ENCODE measurements around the gene ANKDD1B. TPM values are rescaled to one million over a fixed set of nuclear protein-coding genes. Genes with fewer than 3 reads are reported as not detected.
"Not testable (repeated sequence)": the region's sequence is repeated elsewhere in the genome, so short reads cannot be mapped to it uniquely, and the experiment has no call there.

ANKDD1B gene
- total RNA-seq, result not detected

GRCh38 chr5:75611311-75612225, at the start of gene ANKDD1B:
Gene ANKDD1B (plus strand): TSS chr5:75611453. CDS start chr5:75611635, 182 bp downstream.
- intact Hi-C loops (cut with micrococcal nuclease), result no loop called here
- CTCF ChIA-PET, result no interaction called here
- H3K27me3 Mint-ChIP-seq, result peaks cover 6% of the 10 kb centered on the region
- no peak within 1 kb of the TSS for H3K27ac Mint-ChIP-seq
- no peak within 1 kb of the TSS for H3K4me3 Mint-ChIP-seq
- peaks cover 6% of the 10 kb centered on the region for H3K36me3 Mint-ChIP-seq
- POLR2A ChIA-PET, result no interaction called here
- no peak for DNase-seq
- peaks cover 6% of the 10 kb centered on the region for H3K4me1 Mint-ChIP-seq (ENCODE audit: low read depth)
- no peaks in the 10 kb centered on the region for H3K9me3 Mint-ChIP-seq

- POLR2A ChIA-PET, result interaction anchor here (1.7 to 3.2 kb wide), 5 partner anchors 9 to 102 kb away, joined by 3 to 27 read pairs (median 11); partner anchors contain the start of genes CERT1 and POLK
- intact Hi-C loops (cut with micrococcal nuclease), result loop anchor here (1.0 to 5.0 kb wide), 10 partner anchors 42 to 989 kb away; partner anchors contain the start of genes ANKRD31, GCNT4 and IQGAP2
- peak overlapping the region; percentile 57 for H3K4me3 Mint-ChIP-seq
- CTCF ChIA-PET, result interaction anchor here (1.0 to 2.5 kb wide), 4 partner anchors 9 to 229 kb away, joined by 3 to 9 read pairs (median 3); partner anchors contain the start of gene HMGCR
- H3K27ac Mint-ChIP-seq, result peak overlapping the region; percentile 96
- peaks cover 44% of the 10 kb centered on the region for H3K36me3 Mint-ChIP-seq
- DNase-seq, result peak; percentile 47
- H3K4me1 Mint-ChIP-seq (ENCODE audit: low read depth), result peaks cover 67% of the 10 kb centered on the region
- not testable (repeated sequence) for H3K27me3 Mint-ChIP-seq
- peaks cover 29% of the 10 kb centered on the region for H3K9me3 Mint-ChIP-seq
These were observed 45.1 kb upstream of the ANKDD1B start for GRCh38 chr5:75565991-75566709.

- CTCF ChIA-PET, result interaction anchor here (0.9 to 2.5 kb wide), 5 partner anchors 8 to 230 kb away, joined by 3 to 9 read pairs (median 3); partner anchors contain the start of gene HMGCR
These were observed 44.4 kb upstream of the ANKDD1B start for GRCh38 chr5:75566710-75567309.

GRCh38 chr5:75567710-75568109, 43.5 kb upstream of the ANKDD1B start:
- Mint-ChIP-seq H3K27me3 (no peaks in the 10 kb centered on the region), H3K4me3 (peak overlapping the region; percentile 6)

More at GRCh38 chr5:75566710-75567309, 44.4 kb upstream of the ANKDD1B start:
- Mint-ChIP-seq H3K4me1 (ENCODE audit: low read depth) (peaks cover 69% of the 10 kb centered on the region), H3K4me3 (peak overlapping the region; percentile 57), H3K36me3 (peaks cover 45% of the 10 kb centered on the region), H3K27me3 (no peaks in the 10 kb centered on the region), H3K9me3 (peaks cover 26% of the 10 kb centered on the region), H3K27ac (peak overlapping the region; percentile 96)
- DNase-seq, result peak; percentile 78
- intact Hi-C loops (cut with micrococcal nuclease), result loop anchor here (1.0 to 5.0 kb wide), 15 partner anchors 8 to 990 kb away; partner anchors contain the start of genes ANKRD31, CERT1, GCNT4 and HMGCR
- POLR2A ChIA-PET, result interaction anchor here (1.0 to 3.2 kb wide), 8 partner anchors 9 to 230 kb away, joined by 3 to 27 read pairs (median 6); partner anchors contain the start of genes CERT1, HMGCR and POLK

GRCh38 chr5:75568202-75568601, 43.1 kb upstream of the ANKDD1B start:
- CTCF ChIA-PET, result interaction anchor here (0.8 to 2.5 kb wide), 6 partner anchors 9 to 217 kb away, joined by 3 to 9 read pairs (median 4); no protein-coding TSS in a partner anchor
- intact Hi-C loops (cut with micrococcal nuclease), result loop anchor here (5.0 kb wide), 5 partner anchors 331 to 991 kb away; partner anchors contain the start of genes ANKRD31, GCNT4 and IQGAP2
- peaks cover 64% of the 10 kb centered on the region for H3K4me1 Mint-ChIP-seq (ENCODE audit: low read depth)
- peaks cover 39% of the 10 kb centered on the region for H3K36me3 Mint-ChIP-seq
- H3K27me3 Mint-ChIP-seq, result no peaks in the 10 kb centered on the region
- H3K4me3 Mint-ChIP-seq, result no peak overlapping the region
- DNase-seq, result peak; percentile 42
- peaks cover 14% of the 10 kb centered on the region for H3K9me3 Mint-ChIP-seq
- H3K27ac Mint-ChIP-seq, result peak overlapping the region; percentile 96
- POLR2A ChIA-PET, result interaction anchor here (0.7 to 3.2 kb wide), 7 partner anchors 56 to 231 kb away, joined by 3 to 27 read pairs (median 3); partner anchors contain the start of genes CERT1, HMGCR, POC5 and POLK

More at GRCh38 chr5:75567710-75568109, 43.5 kb upstream of the ANKDD1B start:
- intact Hi-C loops (cut with micrococcal nuclease), result loop anchor here (1.0 to 5.0 kb wide), 13 partner anchors 8 to 990 kb away; partner anchors contain the start of genes ANKRD31, CERT1, GCNT4 and HMGCR
- peak; percentile 33 for DNase-seq
- H3K27ac Mint-ChIP-seq, result peak overlapping the region; percentile 96
- H3K36me3 Mint-ChIP-seq, result peaks cover 42% of the 10 kb centered on the region
- H3K9me3 Mint-ChIP-seq, result peaks cover 19% of the 10 kb centered on the region
- H3K4me1 Mint-ChIP-seq (ENCODE audit: low read depth), result peaks cover 66% of the 10 kb centered on the region
- ChIA-PET CTCF (interaction anchor here (0.5 to 2.5 kb wide), 7 partner anchors 8 to 216 kb away, joined by 3 to 9 read pairs (median 4); no protein-coding TSS in a partner anchor), POLR2A (interaction anchor here (0.7 to 3.2 kb wide), 8 partner anchors 56 to 231 kb away, joined by 3 to 27 read pairs (median 4); partner anchors contain the start of genes CERT1, HMGCR, POC5 and POLK)

GRCh38 chr5:75571547-75571946, 39.7 kb upstream of the ANKDD1B start:
- intact Hi-C loops (cut with micrococcal nuclease), result no loop called here
- CTCF ChIA-PET, result no interaction called here
- Mint-ChIP-seq H3K36me3 (peaks cover 25% of the 10 kb centered on the region), H3K27ac (no peak overlapping the region), H3K9me3 (no peaks in the 10 kb centered on the region), H3K4me1 (ENCODE audit: low read depth) (peaks cover 49% of the 10 kb centered on the region), H3K4me3 (no peak overlapping the region), H3K27me3 (no peaks in the 10 kb centered on the region)
- POLR2A ChIA-PET, result no interaction called here
- DNase-seq, result no peak

GRCh38 chr5:75574791-75575190, 36.5 kb upstream of the ANKDD1B start:
- Mint-ChIP-seq H3K4me3 (no peak overlapping the region), H3K36me3 (peaks cover 31% of the 10 kb centered on the region), H3K27me3 (no peaks in the 10 kb centered on the region), H3K9me3 (no peaks in the 10 kb centered on the region), H3K27ac (peak overlapping the region; percentile 92), H3K4me1 (ENCODE audit: low read depth) (peaks cover 23% of the 10 kb centered on the region)
- ChIA-PET CTCF (interaction anchor here (1.6 to 1.8 kb wide), 2 partner anchors 8 to 107 kb away, joined by 5 to 6 read pairs; no protein-coding TSS in a partner anchor), POLR2A (interaction anchor here (1.4 to 1.5 kb wide), 2 partner anchors 8 to 94 kb away, joined by 7 to 13 read pairs; no protein-coding TSS in a partner anchor)
- intact Hi-C loops (cut with micrococcal nuclease), result loop anchor here (1.0 to 2.0 kb wide), 4 partner anchors 7 to 94 kb away; partner anchors contain the start of genes CERT1 and POLK
- DNase-seq, result no peak

- H3K27me3 Mint-ChIP-seq; H3K27ac Mint-ChIP-seq; H3K4me3 Mint-ChIP-seq; POLR2A ChIA-PET; DNase-seq; H3K9me3 Mint-ChIP-seq; CTCF ChIA-PET; intact Hi-C loops (cut with micrococcal nuclease): not testable (repeated sequence)
- Mint-ChIP-seq H3K4me1 (ENCODE audit: low read depth) (peaks cover 13% of the 10 kb centered on the region), H3K36me3 (peaks cover 24% of the 10 kb centered on the region)
These were observed 33.0 kb upstream of the ANKDD1B start for GRCh38 chr5:75578280-75578679.

GRCh38 chr5:75584641-75585040, 26.6 kb upstream of the ANKDD1B start:
- POLR2A ChIA-PET, result no interaction called here
- no peaks in the 10 kb centered on the region for H3K4me1 Mint-ChIP-seq (ENCODE audit: low read depth)
- no peak overlapping the region for H3K27ac Mint-ChIP-seq
- peaks cover 19% of the 10 kb centered on the region for H3K36me3 Mint-ChIP-seq
- H3K27me3 Mint-ChIP-seq, result no peaks in the 10 kb centered on the region
- H3K4me3 Mint-ChIP-seq, result no peak overlapping the region
- CTCF ChIA-PET, result interaction anchor here (0.7 kb wide), 1 partner anchor 466 kb away, joined by 4 read pairs; no protein-coding TSS in a partner anchor
- no peak for DNase-seq
- H3K9me3 Mint-ChIP-seq, result no peaks in the 10 kb centered on the region
- intact Hi-C loops (cut with micrococcal nuclease), result no loop called here

GRCh38 chr5:75588666-75589065, 22.6 kb upstream of the ANKDD1B start:
- CTCF ChIA-PET, result no interaction called here
- no peaks in the 10 kb centered on the region for H3K4me1 Mint-ChIP-seq (ENCODE audit: low read depth)
- no peak for DNase-seq
- H3K9me3 Mint-ChIP-seq, result no peaks in the 10 kb centered on the region
- POLR2A ChIA-PET, result no interaction called here
- intact Hi-C loops (cut with micrococcal nuclease), result no loop called here
- peaks cover 29% of the 10 kb centered on the region for H3K36me3 Mint-ChIP-seq
- no peaks in the 10 kb centered on the region for H3K27me3 Mint-ChIP-seq
- no peak overlapping the region for H3K4me3 Mint-ChIP-seq
- H3K27ac Mint-ChIP-seq, result no peak overlapping the region

- H3K4me3 Mint-ChIP-seq, result no peak overlapping the region
- no peak overlapping the region for H3K27ac Mint-ChIP-seq
- peaks cover 29% of the 10 kb centered on the region for H3K36me3 Mint-ChIP-seq
- H3K27me3 Mint-ChIP-seq, result no peaks in the 10 kb centered on the region
- no peak for DNase-seq
- ChIA-PET POLR2A (no interaction called here), CTCF (no interaction called here)
- peaks cover 10% of the 10 kb centered on the region for H3K4me1 Mint-ChIP-seq (ENCODE audit: low read depth)
- intact Hi-C loops (cut with micrococcal nuclease), result no loop called here
- H3K9me3 Mint-ChIP-seq, result no peaks in the 10 kb centered on the region
These were observed 10.7 kb upstream of the ANKDD1B start for GRCh38 chr5:75600535-75600934.
